Head of caudate nucleus (tissue), 42 donors: ENCODE data around the gene COPG1.
"Not testable (repeated sequence)": the region's sequence is repeated elsewhere in the genome, so short reads cannot be mapped to it uniquely, and the experiment has no call there.

ENCODE experiments used
- DNase-seq, 42 donors: peaks; one replicate each; pipeline versions ENCODE4 v3.0.0 to v3.0.0-alpha.2; 2020 to 2021; ENCODE audit warnings: mixed read lengths in 7 of 42
- intact Hi-C: fragments of 100-400 bp; cut with DNase I; formaldehyde crosslinking; loops from one replicate; pipeline ENCODE4 v1.15.0; 2022

The COPG1 gene

GRCh38 chr3:129249284-129250065 is at the start of gene COPG1:
TSS of gene COPG1 (plus strand) at chr3:129249606. CDS start at chr3:129249710, 104 bp downstream.
- intact Hi-C loops: loop anchor here (5.0 to 10.0 kb wide), 3 partner anchors 67 to 275 kb away; partner anchors contain the start of gene CNBP

GRCh38 chr3:129204473-129204872 is 44.9 kb upstream of the COPG1 start:
- intact Hi-C loops: no loop called here
- DNase-seq: no peak

More at GRCh38 chr3:129249284-129250065, at the start of gene COPG1:
- DNase-seq: peak; percentile 63 to 93 (median 86)

GRCh38 chr3:129205109-129205832 is 44.1 kb upstream of the COPG1 start:
- DNase-seq: no peak
- intact Hi-C loops: no loop called here

- DNase-seq: peak in 9 of 42 donors; percentile 9 to 48 (median 31)
- intact Hi-C loops: no loop called here
Measured at GRCh38 chr3:129207479-129207878, 41.9 kb upstream of the COPG1 start.

- DNase-seq: no peak
- intact Hi-C loops: no loop called here
Measured at GRCh38 chr3:129211345-129211744, 38.1 kb upstream of the COPG1 start.

GRCh38 chr3:129211772-129212171 is 37.6 kb upstream of the COPG1 start:
- intact Hi-C loops: no loop called here
- DNase-seq: peak in 1 of 42 donors; percentile 49

- no peak for DNase-seq
- intact Hi-C loops: no loop called here
Measured at GRCh38 chr3:129213238-129213637, 36.2 kb upstream of the COPG1 start.

- no peak for DNase-seq
Measured at GRCh38 chr3:129218742-129219141, 30.7 kb upstream of the COPG1 start.

GRCh38 chr3:129224387-129224786 is 25.0 kb upstream of the COPG1 start:
- intact Hi-C loops, DNase-seq: not testable (repeated sequence)

More at GRCh38 chr3:129218742-129219141, 30.7 kb upstream of the COPG1 start:
- intact Hi-C loops: no loop called here

- intact Hi-C loops: no loop called here
- peak; percentile 39 to 85 (median 69) for DNase-seq
Measured at GRCh38 chr3:129224984-129225393, 24.4 kb upstream of the COPG1 start.

GRCh38 chr3:129226374-129226773 is 23.0 kb upstream of the COPG1 start:
- intact Hi-C loops: no loop called here
- DNase-seq: peak in 28 of 42 donors; percentile 19 to 67 (median 36)

GRCh38 chr3:129228891-129229585 is 20.4 kb upstream of the COPG1 start:
- intact Hi-C loops: no loop called here
- no peak for DNase-seq

- DNase-seq: peak in 2 of 42 donors; percentile 11 to 35
- intact Hi-C loops: no loop called here
Measured at GRCh38 chr3:129230311-129231019, 18.9 kb upstream of the COPG1 start.

- intact Hi-C loops: no loop called here
- no peak for DNase-seq
Measured at GRCh38 chr3:129231331-129232119, 17.9 kb upstream of the COPG1 start.

GRCh38 chr3:129233538-129233937 is 15.9 kb upstream of the COPG1 start:
- intact Hi-C loops: no loop called here
- DNase-seq: peak in 35 of 42 donors; percentile 15 to 77 (median 41)

GRCh38 chr3:129234441-129234840 is 15.0 kb upstream of the COPG1 start:
- intact Hi-C loops: no loop called here
- no peak for DNase-seq

- DNase-seq: no peak
- intact Hi-C loops: no loop called here
Measured at GRCh38 chr3:129235344-129235917, 14.0 kb upstream of the COPG1 start.
